ENCODE measurements around the gene BLID.

Gene BLID

GRCh38 chr11:122159173-122159721, 43.2 kb upstream of the BLID start:
- DNase-seq: peak; percentile 13
- no peak for TF ChIP-seq CTCF (IDR thresholded peaks at IDR 0.05)
- H3K9me3 Mint-ChIP-seq: no peaks in the 10 kb centered on the region
- H3K4me1 Mint-ChIP-seq: peaks cover 45% of the 10 kb centered on the region
- H3K36me3 Mint-ChIP-seq (ENCODE audit: low read depth): no peaks in the 10 kb centered on the region
- no peak overlapping the region for H3K27ac Mint-ChIP-seq
- H3K4me3 Mint-ChIP-seq: peak overlapping the region; percentile 42
- H3K27me3 Mint-ChIP-seq (ENCODE audit: low read depth, poor library complexity): peaks cover 4% of the 10 kb centered on the region

GRCh38 chr11:122158171-122158570, 42.2 kb upstream of the BLID start:
- H3K27ac Mint-ChIP-seq: no peak overlapping the region
- peaks cover 4% of the 10 kb centered on the region for H3K27me3 Mint-ChIP-seq (ENCODE audit: low read depth, poor library complexity)
- H3K4me1 Mint-ChIP-seq: peaks cover 41% of the 10 kb centered on the region
- no peak for TF ChIP-seq CTCF (IDR thresholded peaks at IDR 0.05)
- no peak for DNase-seq
- H3K4me3 Mint-ChIP-seq: no peak overlapping the region
- H3K9me3 Mint-ChIP-seq: no peaks in the 10 kb centered on the region
- H3K36me3 Mint-ChIP-seq (ENCODE audit: low read depth): no peaks in the 10 kb centered on the region

- Mint-ChIP-seq H3K36me3 (ENCODE audit: low read depth) (no peaks in the 10 kb centered on the region), H3K4me3 (no peak overlapping the region), H3K27me3 (ENCODE audit: low read depth, poor library complexity) (peaks cover 4% of the 10 kb centered on the region), H3K27ac (no peak overlapping the region), H3K4me1 (peaks cover 41% of the 10 kb centered on the region), H3K9me3 (no peaks in the 10 kb centered on the region)
- TF ChIP-seq CTCF (IDR thresholded peaks at IDR 0.05): no peak
- no peak for DNase-seq
Measured at GRCh38 chr11:122157653-122158161, 41.7 kb upstream of the BLID start.

GRCh38 chr11:122156940-122157382, 40.9 kb upstream of the BLID start:
- no peak for TF ChIP-seq CTCF (IDR thresholded peaks at IDR 0.05)
- DNase-seq: no peak
- peaks cover 41% of the 10 kb centered on the region for H3K4me1 Mint-ChIP-seq
- no peak overlapping the region for H3K4me3 Mint-ChIP-seq
- no peaks in the 10 kb centered on the region for H3K36me3 Mint-ChIP-seq (ENCODE audit: low read depth)
- H3K27me3 Mint-ChIP-seq (ENCODE audit: low read depth, poor library complexity): peaks cover 4% of the 10 kb centered on the region
- H3K27ac Mint-ChIP-seq: no peak overlapping the region
- no peaks in the 10 kb centered on the region for H3K9me3 Mint-ChIP-seq

GRCh38 chr11:122155765-122156527, 39.9 kb upstream of the BLID start:
- Mint-ChIP-seq H3K27ac (no peak overlapping the region), H3K4me1 (peaks cover 37% of the 10 kb centered on the region), H3K9me3 (no peaks in the 10 kb centered on the region), H3K4me3 (no peak overlapping the region), H3K27me3 (ENCODE audit: low read depth, poor library complexity) (peaks cover 4% of the 10 kb centered on the region), H3K36me3 (ENCODE audit: low read depth) (no peaks in the 10 kb centered on the region)
- DNase-seq: no peak
- TF ChIP-seq CTCF (IDR thresholded peaks at IDR 0.05): no peak

All from nephron progenitor cell (in vitro differentiated cells).